Muscle layer of duodenum (tissue), 2 donors: ENCODE results near the gene STIP1.

Experiments
- H3K27ac ChIP-seq: one replicate; pipeline ENCODE4 v1.7.0; 2013; ENCODE audit warnings: mild to moderate bottlenecking, low read length
- H3K27me3 ChIP-seq: one replicate; pipeline ENCODE4 v1.7.0; 2013; ENCODE audit warnings: low read depth, mild to moderate bottlenecking, control low read depth, low read length
- H3K36me3 ChIP-seq, 2 donors: one replicate each; pipeline ENCODE4 v1.7.0; 2013; ENCODE audit warnings: low read length in 2 of 2, control low read depth in 1 of 2, mild to moderate bottlenecking in 1 of 2; ENCODE audit not compliant: insufficient read depth in 2 of 2, control insufficient read depth in 1 of 2
- H3K4me1 ChIP-seq, 2 donors: one replicate each; pipeline ENCODE4 v1.7.0; 2013; ENCODE audit warnings: low read length in 2 of 2, mild to moderate bottlenecking in 2 of 2, control low read depth in 1 of 2, moderate library complexity in 1 of 2; ENCODE audit not compliant: insufficient read depth in 2 of 2, control insufficient read depth in 1 of 2
- H3K4me3 ChIP-seq, 2 donors: one replicate each; pipeline ENCODE4 v1.7.0; 2013; ENCODE audit warnings: low read length in 2 of 2, low read depth in 1 of 2, mild to moderate bottlenecking in 1 of 2
- H3K9me3 ChIP-seq, 2 donors: one replicate each; pipeline ENCODE4 v1.7.0; 2013; ENCODE audit warnings: low read length in 2 of 2, control low read depth in 1 of 2, mild to moderate bottlenecking in 1 of 2; ENCODE audit not compliant: control insufficient read depth in 1 of 2
- donor health status: healthy.

STIP1 gene

GRCh38 chr11:64204464-64204989 is 18.6 kb downstream of the STIP1 start:
- Histone ChIP-seq H3K27ac (no peak overlapping the region), H3K4me1 (peaks cover 3 to 15% of the 10 kb centered on the region in 2 donors), H3K9me3 (no peaks in the 10 kb centered on the region), H3K36me3 (peaks cover 38 to 63% of the 10 kb centered on the region in 2 donors), H3K27me3 (no peaks in the 10 kb centered on the region), H3K4me3 (no peak overlapping the region)

DNA sequence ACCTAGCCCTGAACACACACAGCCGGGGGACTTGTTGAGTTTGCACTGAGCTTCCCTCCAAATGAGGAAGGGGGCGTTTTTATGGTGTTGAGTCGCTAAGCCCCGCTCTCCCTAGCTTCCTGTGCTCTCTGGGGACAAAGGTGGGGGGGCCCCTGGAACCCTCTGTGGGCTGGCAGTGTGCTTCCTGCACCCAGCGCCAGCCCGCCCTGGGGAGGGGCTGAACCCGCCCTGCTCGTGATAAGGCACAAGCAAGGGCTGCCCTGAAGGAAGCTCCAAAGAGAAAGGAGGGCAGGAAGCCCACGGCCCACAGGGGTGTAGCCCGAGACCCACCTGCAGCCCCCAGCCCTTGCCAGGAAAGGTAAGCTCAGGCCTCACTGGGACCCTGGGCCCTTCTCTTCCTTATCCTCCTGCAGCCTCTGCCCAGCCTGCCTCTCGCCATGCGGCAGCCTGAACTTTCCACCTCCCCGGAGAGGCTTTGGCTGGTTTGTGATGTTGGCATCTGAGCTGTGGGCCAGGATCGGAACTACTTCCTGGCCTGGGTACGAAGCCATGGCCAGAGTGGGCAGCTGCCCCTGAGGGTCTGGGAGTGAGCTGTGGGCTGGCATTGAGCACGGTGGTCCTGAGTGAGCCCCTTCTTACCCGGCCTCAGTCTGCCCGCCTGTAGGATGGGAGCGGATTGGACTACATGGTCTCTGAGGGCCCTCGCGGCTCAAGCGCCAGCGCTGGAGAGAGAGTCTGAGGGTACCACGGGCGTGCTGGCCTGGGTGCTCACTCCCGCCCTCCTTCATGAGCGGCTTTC is 20.7 kb downstream of the STIP1 start, which contains the start of gene FERMT3:
TSS of gene FERMT3 (plus strand) at position 265 of the 799 bp plus-strand sequence. CDS start 644 bp downstream, outside the sequence.
- H3K4me1 ChIP-seq: peaks cover 3 to 15% of the 10 kb centered on the region in 2 donors
- no peaks in the 10 kb centered on the region for H3K9me3 ChIP-seq
- peak within 1 kb of the TSS; percentile 56 to 67 for H3K4me3 ChIP-seq
- no peaks in the 10 kb centered on the region for H3K27me3 ChIP-seq
- peaks cover 23 to 43% of the 10 kb centered on the region in 2 donors for H3K36me3 ChIP-seq
- H3K27ac ChIP-seq: peak within 1 kb of the TSS; percentile 90

DNA sequence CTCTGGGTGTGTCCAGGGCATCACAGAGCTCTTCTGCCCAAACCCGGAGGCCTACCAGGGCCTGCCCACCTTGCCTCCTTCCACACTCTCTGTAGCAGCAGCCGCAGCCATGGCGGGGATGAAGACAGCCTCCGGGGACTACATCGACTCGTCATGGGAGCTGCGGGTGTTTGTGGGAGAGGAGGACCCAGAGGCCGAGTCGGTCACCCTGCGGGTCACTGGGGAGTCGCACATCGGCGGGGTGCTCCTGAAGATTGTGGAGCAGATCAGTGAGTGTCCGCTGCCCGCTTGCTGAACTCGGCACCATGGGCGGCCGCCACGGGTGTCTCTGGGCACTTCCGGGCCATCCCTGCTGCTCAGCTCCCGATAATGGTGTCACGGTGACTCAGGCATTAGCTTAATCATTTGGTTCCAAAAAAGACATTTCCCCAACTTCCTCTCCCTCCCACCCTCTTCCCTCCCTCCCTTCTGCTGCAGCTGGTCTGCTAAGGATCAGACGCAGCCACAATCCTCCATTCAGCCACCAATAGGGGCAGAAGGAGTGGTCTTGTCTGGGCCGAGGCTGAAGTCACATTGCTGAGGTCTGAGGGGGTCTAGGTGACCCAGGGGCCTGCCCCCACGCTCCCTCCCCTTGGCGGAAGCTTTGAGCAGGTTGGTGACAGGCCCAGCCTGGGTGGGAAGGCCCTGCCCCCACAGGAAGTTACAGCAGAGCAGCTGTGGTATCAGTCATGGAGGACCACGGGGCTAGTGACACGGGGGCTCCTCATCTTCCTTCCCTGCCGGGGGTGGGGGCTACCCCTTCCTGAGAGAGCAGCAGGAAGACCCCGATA is 21.5 kb downstream of the STIP1 start:
- H3K9me3 ChIP-seq: no peaks in the 10 kb centered on the region
- H3K27ac ChIP-seq: peak overlapping the region; percentile 90
- H3K36me3 ChIP-seq: peaks cover 18 to 38% of the 10 kb centered on the region in 2 donors
- peak overlapping the region; percentile 56 to 67 for H3K4me3 ChIP-seq
- H3K4me1 ChIP-seq: peaks cover 3 to 15% of the 10 kb centered on the region in 2 donors
- no peaks in the 10 kb centered on the region for H3K27me3 ChIP-seq

DNA sequence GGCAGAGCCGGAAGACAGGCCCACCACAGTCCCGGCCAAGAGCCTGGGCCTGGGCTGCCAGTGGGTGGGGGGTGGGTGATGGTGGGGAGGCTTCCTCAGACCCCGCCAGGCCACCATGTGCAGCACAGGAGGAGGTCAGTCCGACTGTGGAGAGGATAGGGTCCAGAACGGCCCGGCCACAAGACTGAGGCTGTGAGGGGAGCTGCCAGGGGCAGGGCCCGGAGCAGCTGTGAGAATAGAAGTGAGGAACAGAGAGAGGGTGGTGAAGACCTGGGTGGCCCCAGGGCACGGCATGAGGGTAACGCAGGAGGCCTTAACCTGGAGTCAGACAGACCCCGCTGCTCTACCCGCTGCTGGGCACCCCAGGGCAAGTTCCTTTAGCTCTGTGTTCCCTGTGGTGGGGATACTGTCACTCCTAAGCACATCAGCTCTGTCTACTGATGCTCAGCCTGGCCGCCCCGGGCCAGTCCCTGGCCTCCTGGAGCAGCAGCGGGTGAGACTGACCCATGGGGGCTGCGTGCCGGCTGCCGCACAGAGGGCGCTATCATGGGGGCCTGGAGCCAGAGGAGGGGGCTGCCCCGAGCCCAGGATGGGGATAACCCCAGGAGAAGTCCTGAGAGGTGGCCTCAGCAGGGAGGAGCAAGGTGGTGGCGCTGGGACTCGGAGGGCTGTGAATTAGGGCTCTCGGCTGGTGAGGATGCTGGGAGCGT is 22.3 kb downstream of the STIP1 start:
- no peaks in the 10 kb centered on the region for H3K27me3 ChIP-seq
- peak overlapping the region; percentile 56 to 67 for H3K4me3 ChIP-seq
- peaks cover 10 to 30% of the 10 kb centered on the region in 2 donors for H3K36me3 ChIP-seq
- peak overlapping the region; percentile 90 for H3K27ac ChIP-seq
- no peaks in the 10 kb centered on the region for H3K9me3 ChIP-seq
- H3K4me1 ChIP-seq: peaks cover 3 to 15% of the 10 kb centered on the region in 2 donors

DNA sequence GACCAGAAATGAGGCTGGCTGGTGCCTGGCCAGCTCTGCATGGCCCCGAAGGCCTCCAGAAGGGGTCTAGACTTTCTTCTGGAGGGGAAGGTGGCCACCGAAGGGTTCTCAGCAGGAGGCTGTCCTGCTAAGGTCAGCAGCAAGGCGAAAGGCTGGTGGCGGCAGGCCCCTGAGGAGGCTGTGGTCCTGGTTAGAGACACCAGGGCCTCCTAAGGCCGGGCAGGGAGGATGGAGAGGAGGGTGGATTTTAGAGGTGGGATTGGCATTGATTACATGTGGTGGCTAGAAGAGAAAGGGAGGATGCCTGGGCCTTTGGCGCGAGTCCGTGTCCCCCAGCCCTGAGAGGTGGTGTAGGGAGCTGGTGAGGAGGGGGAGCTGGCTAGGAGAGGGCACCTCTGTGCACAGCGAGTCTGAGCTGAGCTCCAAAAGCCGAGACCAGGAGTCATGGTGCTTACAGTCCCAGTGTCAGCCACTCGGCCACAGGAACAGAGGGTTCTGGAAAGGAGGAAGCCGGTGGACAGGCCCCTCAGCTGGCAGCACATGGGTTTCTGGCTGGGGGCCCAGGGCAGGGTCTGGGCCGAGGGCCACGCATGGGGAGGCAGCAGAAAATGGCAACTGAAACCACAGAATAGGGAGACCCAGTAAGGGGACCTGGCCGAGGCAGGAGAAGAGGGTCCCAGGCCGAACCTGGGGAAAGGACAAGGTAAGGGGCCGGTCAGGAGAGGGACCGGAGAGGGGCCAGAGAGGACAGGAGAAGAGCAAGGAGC is 23.0 kb downstream of the STIP1 start:
- Histone ChIP-seq H3K27ac (no peak overlapping the region), H3K4me3 (no peak overlapping the region), H3K4me1 (peaks cover 3 to 14% of the 10 kb centered on the region in 2 donors), H3K27me3 (no peaks in the 10 kb centered on the region), H3K36me3 (peaks cover 3 to 23% of the 10 kb centered on the region in 2 donors), H3K9me3 (no peaks in the 10 kb centered on the region)

- Histone ChIP-seq H3K9me3 (no peaks in the 10 kb centered on the region), H3K4me1 (peaks cover 0 to 9% of the 10 kb centered on the region in 2 donors), H3K36me3 (peaks cover 0 to 17% of the 10 kb centered on the region in 2 donors), H3K27me3 (no peaks in the 10 kb centered on the region), H3K27ac (no peak overlapping the region), H3K4me3 (no peak overlapping the region)
Measured at GRCh38 chr11:64209563-64209843, 23.5 kb downstream of the STIP1 start.

DNA sequence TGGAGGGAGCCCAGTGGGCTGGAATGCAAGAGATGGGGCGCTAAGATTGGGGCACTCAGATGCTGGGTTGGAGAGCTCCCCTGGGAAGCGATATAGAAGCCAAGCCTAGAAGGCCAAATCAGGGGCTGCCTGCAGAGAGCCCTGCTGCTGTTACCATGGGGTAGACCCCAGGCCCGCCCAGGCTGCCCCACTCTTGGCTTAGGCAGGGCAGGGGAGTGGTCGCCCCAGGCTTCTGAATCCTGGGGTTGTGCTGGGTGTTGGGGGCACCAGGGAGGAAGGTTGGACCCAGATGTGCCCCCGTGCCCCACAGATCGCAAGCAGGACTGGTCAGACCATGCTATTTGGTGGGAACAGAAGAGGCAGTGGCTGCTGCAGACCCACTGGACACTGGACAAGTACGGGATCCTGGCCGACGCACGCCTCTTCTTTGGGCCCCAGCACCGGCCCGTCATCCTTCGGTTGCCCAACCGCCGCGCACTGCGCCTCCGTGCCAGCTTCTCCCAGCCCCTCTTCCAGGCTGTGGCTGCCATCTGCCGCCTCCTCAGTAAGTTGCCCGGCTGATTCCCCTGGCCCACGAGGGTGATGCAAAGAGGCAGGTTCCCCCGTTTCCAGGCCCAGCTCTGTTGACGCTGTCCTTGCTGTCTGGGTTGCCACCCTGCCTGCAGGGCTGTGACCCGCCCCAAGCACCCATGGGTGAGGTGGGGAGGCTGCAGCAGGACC is 24.5 kb downstream of the STIP1 start:
- Histone ChIP-seq H3K27me3 (no peaks in the 10 kb centered on the region), H3K36me3 (peaks cover 0 to 15% of the 10 kb centered on the region in 2 donors)

GRCh38 chr11:64211181-64211872 is 25.4 kb downstream of the STIP1 start:
- H3K4me3 ChIP-seq: no peak overlapping the region
- H3K4me1 ChIP-seq: peaks cover 0 to 5% of the 10 kb centered on the region in 2 donors
- H3K27me3 ChIP-seq: no peaks in the 10 kb centered on the region
- no peaks in the 10 kb centered on the region for H3K9me3 ChIP-seq
- peaks cover 0 to 8% of the 10 kb centered on the region in 2 donors for H3K36me3 ChIP-seq
- H3K27ac ChIP-seq: no peak overlapping the region

More for the DNA sequence above, 24.5 kb downstream of the STIP1 start:
- H3K27ac ChIP-seq: no peak overlapping the region
- peaks cover 0 to 5% of the 10 kb centered on the region in 2 donors for H3K4me1 ChIP-seq
- no peaks in the 10 kb centered on the region for H3K9me3 ChIP-seq
- no peak overlapping the region for H3K4me3 ChIP-seq

DNA sequence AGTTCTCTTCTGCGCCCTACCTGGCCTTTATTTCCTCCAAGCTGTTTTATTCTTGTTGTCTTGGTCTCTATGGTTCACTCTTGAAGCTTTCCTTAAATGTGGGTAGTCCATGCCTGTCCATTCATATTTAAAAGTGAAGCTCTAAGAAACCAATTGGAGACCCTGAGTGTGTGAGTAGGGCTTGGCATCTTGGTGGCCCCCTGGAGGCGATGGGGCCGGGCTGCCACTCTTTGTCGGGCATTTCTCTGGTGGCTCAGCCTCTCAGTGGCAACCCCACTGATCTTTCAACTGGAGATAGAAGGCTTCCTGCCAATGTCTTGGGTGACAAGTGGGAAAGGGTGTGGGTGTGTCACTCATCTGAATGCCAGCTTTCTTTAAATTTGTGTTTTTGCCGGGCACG is 30.9 kb downstream of the STIP1 start:
- Histone ChIP-seq H3K36me3 (peaks cover 3 to 16% of the 10 kb centered on the region in 2 donors), H3K4me1 (no peaks in the 10 kb centered on the region), H3K4me3 (no peak overlapping the region), H3K9me3 (no peaks in the 10 kb centered on the region), H3K27me3 (no peaks in the 10 kb centered on the region), H3K27ac (no peak overlapping the region)
